Activated effector memory CD4-positive, alpha-beta T cell treated with Interleukin-2 at 50 U/mL for 16 hours (primary cell): Measurements from ENCODE around the gene KCTD2.
A peak's percentile ranks its signal among the peaks of the same experiment; 100 is the strongest.

Source experiments
- DNase-seq: peaks from one replicate; pipeline ENCODE4 v3.0.0-alpha.2; 2020

KCTD2 gene

DNA sequence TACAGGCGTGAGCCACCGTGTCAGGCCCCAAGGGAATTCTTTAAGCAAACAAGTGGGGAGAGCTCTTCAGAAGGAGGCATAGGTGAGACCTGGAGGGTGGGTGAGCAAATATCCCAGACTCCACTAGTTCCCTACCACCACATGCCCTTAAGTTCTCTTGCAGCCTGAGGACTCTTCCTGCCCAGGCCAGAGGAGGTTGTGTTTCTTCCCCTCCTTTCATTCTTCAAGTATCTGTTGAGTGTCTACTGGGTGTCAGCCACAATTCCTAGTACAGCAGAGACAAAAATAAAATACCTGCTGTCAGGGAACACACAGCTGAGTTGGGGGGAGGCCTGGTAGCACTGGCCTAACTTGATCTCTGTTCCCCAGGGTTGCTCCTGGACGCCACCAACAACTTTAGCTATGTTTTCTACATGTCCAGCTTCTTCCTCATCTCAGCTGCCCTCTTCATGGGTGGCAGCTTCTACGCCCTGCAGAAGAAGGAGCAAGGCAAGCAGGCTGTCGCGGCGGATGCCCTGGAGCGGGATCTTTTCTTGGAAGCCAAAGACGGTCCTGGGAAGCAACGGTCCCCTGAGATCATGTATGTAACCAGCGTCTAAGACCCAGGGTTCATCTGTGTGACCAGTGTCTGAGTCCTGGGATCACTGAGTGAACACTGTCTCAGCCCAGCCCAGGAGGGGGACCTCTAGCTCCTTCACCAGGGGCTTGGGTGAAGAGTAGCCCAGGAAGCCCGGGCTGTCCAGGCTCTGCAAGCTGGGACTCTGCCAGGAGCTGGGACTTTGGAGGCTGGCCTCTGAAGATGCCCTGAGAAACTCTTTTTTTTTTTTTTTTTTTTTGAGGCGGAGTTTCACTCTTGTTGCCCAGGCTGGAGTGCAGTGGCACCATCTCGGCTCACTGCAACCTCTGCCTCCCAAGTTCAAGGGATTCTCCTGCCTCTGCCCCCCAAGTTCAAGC is 56.9 kb downstream of the KCTD2 start:
- no peak for DNase-seq

DNA sequence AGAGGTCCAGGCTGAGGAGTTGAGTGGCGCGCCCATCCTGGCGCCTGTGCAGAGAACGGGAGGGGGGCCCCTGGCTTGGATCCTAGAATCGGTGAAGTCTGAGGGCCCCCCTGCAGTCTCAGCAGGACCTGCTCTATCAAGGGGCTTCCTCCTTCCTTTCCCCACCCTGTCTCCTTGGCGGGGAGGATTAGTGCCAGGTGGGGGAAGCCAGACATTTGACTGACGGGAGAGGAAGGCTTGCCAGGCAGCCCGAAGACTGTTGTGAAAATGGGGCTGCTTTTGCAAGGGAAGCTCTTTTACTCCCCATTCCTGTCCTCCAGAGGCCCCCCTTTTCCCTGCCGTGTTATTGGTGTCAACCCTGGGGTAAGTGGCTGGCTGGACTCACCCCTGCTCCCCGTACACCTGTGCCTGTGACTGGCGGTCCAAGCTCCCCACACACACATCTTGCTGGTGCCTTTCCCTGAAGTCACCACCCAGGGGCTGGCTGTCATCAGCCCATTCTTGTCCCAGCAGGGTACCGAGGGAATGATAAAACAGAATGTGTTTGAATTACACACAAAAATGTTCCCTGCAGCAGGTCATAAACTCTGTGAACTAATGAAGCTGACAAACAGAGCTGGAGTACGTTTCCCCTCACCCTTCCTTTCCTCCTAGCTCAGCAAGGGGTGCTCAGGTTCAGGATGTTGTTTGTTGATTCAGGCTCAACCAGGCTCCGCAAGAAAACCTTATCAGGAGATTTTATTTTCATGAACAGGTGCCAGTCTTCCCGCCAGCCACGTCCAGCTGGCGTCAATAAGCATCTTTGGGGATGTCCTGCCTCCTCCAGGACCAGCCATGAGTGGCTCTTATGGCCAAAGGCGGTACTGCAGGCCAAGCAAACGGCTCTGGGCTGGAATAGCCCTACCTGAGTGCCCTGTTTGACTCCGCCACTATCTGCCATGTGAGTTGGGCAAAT is 58.4 kb downstream of the KCTD2 start:
- no peak for DNase-seq

DNA sequence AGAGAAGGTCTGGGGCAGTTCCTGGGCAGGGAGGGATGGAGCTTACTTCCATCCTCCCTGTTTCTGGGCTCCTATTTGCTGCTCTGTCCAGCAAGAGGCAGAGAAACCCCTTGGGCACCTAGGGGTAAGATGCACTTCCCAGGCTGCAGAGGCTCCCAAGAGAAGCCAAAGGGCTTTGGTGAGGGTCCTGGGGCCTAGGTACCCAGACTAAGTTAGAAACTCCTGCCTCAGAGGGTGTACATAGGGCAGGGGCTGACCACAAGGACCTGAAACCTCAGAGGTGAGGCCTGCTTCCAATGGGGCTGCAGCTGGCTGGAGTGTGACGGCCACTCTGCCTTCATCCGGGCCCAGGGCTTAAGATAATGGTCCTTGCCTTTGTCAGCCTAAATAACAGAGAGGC is 61.2 kb downstream of the KCTD2 start:
- DNase-seq, result no peak

DNA sequence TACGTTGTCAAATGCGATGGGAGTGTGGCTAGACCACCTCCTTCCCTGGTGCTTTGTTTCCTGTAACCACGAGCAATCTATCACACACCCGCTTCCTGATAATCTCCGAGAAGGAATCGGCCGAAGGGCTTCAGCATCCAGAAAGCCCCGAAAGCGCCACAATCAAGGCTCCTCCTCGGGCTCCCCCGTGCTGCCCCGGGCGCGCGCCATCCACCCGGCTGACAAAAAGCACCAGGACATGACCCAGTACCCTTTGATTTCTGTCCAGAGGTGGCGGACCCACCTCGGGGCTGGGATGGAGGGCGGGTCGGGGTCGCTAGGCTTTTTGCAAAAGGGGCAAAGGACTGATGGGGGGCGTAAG is 62.0 kb downstream of the KCTD2 start:
- no peak for DNase-seq

DNA sequence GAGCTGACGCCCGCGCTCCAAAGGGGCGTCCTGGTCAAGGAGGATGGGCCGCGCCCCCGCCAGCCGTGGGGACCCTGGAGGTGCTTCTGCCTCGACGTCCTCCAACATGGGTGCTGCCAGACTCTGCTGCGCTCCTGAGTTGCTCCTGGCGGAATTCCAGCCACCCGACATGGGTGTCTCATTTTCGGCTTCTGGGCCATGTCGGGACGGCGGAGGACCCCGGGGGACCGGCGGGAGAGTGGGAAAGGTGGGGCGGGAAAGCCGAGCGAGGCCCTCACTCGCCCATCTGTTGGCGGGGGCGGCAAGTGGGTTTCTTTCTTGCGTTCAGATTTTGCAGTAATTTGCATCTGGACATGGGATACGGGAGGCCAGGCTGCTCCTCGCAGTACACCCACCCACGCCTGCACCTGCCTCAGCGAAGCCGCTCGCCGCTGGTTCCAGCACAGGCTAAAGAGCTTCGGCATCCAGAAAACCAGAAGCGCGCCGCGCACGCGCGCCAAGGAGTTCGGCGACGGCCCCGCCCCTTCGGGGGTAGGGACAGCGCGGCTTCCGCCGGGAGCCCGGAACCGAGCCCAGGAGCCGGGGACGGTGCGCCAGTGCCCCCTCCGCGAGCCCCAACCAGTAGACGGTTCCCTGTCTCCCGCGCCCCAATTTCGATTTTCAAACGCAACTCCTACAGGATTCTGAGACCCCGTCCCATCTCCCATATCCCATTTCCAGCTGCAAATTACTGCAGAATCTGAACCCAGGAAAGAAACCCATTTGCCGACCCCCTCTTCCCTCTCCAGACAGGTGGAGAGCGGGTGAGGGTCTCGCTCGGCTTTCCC is 62.6 kb downstream of the KCTD2 start, which contains the start of gene ARMC7:
ARMC7 (plus strand) TSS at position 563 of the 827 bp plus-strand sequence. CDS start 320 bp downstream, outside the sequence.
- DNase-seq, result peak; percentile 87

DNA sequence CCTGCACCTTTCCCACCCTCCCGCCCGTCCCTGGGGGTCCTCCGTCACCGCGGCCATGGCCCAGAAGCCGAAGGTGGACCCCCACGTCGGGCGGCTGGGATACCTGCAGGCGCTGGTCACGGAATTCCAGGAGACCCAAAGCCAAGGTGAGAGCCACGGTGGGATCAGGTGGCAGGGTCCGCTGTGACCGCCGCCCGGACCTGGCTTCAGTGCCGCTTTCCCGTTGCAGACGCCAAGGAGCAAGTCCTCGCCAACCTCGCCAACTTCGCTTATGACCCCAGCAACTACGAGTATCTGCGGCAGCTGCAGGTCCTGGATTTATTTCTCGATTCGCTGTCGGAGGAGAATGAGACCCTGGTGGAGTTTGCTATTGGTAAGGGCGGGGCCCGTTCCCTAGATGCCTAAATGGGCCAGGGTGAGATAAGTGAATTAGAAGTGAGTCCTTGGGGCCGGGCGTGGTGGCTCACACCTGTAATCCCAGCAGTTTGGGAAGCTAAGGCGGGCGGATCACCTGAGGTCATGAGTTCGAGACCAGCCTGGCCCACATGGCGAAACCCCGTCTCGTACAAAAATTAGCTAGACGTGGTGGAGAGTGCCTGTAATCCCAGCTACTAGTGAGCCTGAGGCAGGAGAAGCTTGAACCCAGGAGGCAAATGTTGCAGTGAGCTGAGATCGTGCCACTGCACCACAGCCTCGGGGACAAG is 63.4 kb downstream of the KCTD2 start:
- peak; percentile 10 for DNase-seq

DNA sequence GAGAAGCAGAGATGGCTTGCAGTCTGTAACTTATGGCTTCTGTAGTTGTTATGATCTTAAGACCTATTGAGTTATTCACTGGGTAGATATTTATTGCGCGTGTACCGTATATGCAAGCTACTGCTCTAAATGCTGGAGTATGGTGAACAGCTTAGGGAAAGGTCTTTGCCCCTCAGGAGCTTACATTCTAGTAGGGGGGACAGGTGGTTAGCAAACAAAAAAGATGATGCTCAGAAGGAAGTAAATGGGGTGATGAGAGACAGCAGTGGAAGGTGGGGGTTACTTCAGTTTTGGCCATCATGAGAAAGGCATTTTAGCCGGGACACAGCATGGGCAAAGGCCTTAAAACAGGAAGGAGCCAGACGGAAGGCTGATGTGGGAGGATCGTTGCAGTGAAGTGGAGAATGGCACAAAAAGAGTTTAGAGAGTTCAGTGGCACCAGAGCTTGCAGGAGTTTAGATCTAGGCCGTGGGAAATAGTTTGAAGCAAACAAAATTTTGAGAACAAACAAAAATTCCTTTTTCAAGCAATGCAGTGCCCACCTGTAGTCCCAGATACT is 64.8 kb downstream of the KCTD2 start:
- DNase-seq, result no peak

DNA sequence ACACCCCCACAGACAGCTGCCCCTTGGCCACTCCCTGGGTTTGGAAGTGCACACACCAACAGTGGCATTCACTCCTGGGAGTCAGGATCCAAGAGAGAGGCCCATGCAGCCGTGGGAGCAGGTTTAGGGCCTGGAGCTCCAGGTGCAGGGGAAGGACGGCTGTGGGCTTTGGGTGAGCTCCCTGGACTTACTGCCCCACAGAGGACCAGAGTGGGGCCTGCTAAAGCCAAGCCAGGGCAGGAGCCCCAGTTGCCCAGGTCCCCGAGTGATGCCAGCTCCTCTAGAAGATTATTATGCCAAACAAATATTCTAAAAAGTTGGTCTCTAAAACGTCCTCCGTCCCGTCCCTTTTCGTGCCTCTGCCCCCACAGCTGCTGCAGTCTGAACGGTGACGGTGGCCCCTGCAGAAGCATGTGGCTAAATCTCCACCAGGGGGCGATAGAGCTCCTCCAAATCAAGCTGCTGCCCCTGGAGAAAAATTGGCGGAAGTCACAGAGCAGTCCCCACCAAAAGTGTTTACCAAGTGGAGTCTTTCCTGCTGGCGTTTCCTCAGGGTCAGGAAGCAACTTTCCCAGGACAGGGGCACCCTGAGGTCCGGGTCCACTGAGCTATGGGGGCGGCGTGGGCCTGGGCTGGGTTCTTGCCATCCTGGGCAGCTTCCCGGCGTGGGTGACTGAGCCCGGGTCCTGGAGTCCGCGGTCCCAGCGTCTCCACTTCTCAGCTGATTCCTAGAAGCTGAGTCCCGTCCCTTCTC is 67.0 kb downstream of the KCTD2 start:
- DNase-seq, result peak; percentile 77

DNA sequence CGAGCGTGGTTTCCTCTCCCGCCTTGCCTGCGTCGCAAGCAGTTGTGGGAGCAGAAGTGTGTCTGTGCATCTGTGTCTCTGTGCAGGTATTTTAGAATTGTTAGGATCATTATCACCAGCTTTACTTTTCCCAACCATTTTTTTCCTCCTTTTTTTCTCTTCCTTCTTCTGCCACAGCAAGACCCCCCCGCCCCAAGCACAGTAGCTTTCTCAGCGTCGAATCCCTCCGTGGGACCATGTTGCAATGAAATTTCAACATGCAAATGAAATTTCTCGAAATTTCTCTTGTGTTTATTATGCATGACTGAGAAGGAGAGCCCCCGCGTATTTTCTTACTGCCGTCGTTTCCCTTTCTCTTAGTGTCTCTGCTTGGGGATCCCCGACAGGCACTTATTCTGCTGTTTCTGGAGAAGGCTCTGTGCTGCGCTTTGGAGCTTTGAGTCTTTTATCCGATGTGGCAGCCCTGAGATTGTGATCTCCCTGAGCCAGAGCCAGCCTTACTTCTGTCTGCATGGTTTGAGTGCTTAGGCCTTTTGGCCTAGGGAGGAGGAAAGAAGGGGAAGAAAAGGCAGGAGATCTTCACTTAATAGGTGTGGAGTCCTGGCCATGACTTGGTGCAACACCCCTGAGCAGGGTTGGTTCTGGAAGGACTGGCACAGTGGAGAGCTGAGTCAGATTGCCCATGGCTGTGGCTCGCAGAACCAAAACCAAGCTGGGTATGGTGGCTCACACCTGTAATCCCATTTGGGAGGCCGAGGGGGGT is 67.7 kb downstream of the KCTD2 start:
- no peak for DNase-seq
